Panc1 (cell line): ENCODE data around the gene MAP4K4.

Experiments used
- POLR2AphosphoS5 ChIP-seq: IDR thresholded peaks from 2 replicates; pipeline ENCODE4 v1.6.1; 2012; ENCODE audit warnings: mild to moderate bottlenecking, low read depth, low read length, moderate library complexity
- TF ChIP-seq, protein P1 (sequence below): fragments of 450-650 bp; IDR thresholded peaks from 2 replicates; pipeline ENCODE4 v1.5.1; 2017; ENCODE audit warnings: mild to moderate bottlenecking

DNA sequence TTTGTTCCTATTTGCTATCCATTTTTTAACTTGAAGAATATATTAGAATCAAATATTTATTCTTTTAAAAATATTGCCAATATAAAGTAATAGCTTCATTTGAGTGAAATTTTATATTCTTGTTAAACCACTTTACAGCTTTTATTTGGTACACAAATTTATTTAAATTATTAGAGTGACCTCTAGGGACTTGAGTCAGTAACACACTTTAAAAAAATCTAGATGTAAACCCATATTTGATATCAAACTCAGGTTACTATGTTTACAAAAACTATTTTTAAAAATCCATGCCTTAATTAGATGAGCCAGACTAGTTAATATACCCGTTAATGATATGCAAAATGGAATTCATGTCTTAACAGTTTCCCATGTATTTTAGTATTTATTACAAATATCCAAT lies 134.6 kb downstream of the MAP4K4 start:
- TF ChIP-seq, protein P1, sequence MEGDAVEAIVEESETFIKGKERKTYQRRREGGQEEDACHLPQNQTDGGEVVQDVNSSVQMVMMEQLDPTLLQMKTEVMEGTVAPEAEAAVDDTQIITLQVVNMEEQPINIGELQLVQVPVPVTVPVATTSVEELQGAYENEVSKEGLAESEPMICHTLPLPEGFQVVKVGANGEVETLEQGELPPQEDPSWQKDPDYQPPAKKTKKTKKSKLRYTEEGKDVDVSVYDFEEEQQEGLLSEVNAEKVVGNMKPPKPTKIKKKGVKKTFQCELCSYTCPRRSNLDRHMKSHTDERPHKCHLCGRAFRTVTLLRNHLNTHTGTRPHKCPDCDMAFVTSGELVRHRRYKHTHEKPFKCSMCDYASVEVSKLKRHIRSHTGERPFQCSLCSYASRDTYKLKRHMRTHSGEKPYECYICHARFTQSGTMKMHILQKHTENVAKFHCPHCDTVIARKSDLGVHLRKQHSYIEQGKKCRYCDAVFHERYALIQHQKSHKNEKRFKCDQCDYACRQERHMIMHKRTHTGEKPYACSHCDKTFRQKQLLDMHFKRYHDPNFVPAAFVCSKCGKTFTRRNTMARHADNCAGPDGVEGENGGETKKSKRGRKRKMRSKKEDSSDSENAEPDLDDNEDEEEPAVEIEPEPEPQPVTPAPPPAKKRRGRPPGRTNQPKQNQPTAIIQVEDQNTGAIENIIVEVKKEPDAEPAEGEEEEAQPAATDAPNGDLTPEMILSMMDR: no peak
- no peak for TF ChIP-seq POLR2AphosphoS5
